HG03159 (cell line): ENCODE results near the gene AHRR.
"Not testable (repeated sequence)": the region's sequence is repeated elsewhere in the genome, so short reads cannot be mapped to it uniquely, and the experiment has no call there.

ENCODE experiments used
- ATAC-seq: cut with Tn5 transposase; IDR thresholded peaks from one replicate; pipeline ENCODE4 v1.9.1; 2021; ENCODE audit warnings: mild to moderate bottlenecking, moderate library complexity; ENCODE audit not compliant: unreplicated experiment

Gene AHRR

DNA sequence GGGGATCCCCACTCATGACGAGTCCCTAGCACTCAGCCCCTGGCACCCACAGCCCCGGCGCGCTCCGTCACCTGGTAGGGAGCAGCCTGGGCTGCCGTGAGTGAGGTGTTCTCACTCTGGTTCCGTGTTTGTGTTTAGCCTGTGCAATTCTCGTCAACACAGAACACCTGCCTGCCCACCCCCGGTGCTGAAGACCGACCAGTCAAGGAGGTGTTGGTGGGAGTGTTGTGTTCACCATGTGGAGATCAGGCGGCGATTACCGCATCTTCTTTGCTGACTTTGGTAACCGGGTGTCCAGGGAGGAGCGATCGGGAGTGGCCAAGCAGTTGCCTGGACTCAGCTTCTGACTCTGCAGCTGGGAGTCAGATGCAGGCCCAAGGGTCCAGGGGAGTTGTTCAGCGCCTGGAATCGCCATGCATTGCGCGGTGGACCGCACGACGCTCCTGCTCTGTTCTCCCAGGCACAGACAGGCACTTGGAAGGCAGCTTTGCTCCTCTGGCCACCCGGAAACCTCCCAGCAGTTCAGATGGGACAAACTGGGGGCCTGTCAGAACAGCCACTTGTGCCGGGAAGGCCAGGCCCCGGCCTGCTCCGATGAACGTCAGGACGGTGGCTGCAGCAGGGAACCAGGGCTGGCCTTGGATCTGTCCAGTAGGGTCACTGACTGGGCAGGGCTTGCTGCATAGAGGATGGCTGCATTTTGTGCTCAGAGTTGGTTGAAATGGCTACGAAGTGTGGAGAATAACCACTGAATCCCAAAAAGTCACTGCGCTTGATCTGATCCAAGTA lies 149.6 kb downstream of the AHRR start:
- ATAC-seq = no peak

GRCh38 chr5:471750-472058 lies 150.2 kb downstream of the AHRR start:
- ATAC-seq = no peak

GRCh38 chr5:472076-472655 lies 150.7 kb downstream of the AHRR start:
- peak; percentile 14 for ATAC-seq

DNA sequence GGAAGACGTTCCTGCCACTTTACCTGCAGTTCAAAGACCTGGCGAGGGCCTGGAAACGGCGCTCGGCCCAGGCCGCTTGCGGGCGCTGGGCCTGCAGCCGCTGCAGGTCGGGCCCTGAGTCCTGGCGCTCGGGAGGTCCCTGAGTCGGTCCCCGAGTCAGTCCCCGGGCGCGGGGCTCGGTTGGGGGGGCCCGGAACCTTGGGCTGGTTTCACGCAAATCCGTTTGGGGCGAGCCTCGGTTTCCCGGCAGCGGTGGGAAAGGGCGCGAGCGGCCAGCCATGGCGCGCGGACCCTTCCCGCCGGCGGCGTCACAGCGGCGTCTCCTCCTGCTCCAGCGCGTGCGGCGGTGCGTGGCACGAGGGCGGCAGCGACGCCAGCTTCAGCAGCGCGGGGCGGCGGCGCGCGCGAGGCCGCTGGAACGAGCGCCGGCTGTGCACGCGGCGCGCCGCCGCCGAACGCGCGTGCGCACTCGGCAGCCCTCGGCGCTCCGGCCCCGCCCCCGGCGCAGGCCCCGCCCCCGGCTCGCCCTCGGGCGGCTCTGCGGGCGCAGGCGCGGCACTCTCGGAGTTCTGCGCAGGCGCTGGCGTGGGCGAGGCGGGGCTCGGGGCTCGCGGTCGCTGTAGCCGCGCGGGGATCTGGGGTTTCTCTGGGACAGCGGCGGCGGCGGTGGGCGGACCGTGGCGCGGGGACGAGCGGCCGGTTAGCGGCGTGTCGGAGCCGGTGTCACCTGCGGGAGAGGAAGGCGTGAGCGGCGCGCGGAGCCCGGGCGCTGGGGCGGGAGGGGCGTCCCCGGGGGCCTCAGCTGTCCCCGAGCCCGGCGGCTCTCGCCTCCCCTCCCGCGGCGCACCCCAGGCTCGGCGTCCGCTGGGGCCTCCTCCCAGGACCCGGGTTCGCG lies 151.4 kb downstream of the AHRR start:
- peak; percentile 67 for ATAC-seq

- ATAC-seq = peak; percentile 32
Measured at GRCh38 chr5:473551-474192, 152.2 kb downstream of the AHRR start.

GRCh38 chr5:474232-474839 lies 152.8 kb downstream of the AHRR start:
- ATAC-seq = not testable (repeated sequence)

DNA sequence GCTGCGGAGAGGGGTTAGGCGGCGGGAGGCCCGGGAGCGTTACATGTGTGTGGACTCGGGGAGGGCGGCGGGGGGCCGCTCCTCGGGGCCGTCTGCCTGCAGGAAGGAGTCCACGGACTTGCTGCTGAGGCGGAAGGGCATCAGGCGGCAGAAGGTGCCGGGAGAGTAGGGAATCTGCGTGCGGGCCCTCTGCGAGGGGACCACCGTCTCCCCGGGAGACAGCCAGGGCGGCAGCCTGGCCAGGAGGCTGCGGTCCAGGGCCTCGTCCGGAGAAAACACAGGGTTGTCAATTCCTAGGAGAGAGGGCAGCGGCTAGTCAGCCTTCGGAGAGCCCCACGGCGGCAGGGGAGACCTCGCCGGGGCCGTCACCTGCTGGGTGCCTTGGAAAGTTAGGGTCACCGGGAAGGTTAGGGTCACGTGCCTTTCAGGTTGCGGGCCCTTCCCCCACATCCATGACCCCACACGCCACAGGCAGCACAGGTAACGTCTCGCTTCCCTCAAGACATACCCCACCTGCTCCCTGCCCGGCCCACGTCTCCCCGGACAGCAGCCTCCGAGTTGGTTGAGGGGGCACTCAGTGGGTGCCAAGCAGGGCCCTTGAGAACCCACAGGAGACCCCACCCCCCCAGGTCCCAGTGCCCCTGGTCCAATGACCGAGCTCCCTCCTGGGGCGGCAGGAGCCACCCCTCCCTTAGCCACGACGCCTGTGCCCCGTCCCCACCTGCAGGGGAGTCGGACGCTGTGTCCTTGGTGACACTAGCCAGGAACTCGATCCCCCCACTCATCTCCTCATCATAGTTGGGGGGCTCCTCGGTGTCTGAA lies 153.5 kb downstream of the AHRR start:
- ATAC-seq = no peak

- ATAC-seq = no peak
Measured at GRCh38 chr5:475704-476101, 154.2 kb downstream of the AHRR start.

DNA sequence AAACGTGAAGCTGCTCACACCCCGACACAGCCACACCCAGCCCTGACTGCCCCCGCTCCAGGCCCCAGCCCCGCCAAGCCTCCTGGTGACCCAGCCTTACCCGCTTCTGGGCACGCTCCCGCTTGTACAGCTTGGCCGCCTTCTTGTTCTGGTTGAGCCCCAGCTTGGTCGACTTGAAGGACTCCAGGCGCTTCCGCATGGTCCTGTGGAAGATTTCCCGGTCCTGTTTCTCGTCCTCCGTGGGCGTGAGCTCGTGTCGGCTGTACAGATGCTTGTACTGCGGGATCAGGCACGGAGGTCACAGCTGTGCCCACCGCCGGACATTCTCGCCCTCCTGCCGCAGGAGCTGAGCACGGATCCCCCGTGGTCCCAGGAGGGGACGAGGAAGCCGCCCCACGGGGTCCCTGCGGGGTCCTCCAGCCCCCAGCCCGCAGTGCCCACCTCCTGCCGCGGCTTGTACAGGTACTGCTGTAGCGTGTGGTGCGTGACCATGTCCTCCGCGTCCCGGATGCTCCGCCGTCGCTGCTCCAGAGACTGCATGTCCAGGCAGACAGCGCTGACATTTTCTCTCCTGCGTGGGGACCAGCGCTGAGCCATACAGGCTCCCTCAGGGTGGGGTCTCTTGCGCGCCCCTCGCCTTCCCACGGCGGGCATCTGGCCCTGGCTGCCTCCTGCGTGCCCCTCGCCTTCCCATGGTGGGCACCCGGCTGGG lies 154.7 kb downstream of the AHRR start:
- no peak for ATAC-seq

DNA sequence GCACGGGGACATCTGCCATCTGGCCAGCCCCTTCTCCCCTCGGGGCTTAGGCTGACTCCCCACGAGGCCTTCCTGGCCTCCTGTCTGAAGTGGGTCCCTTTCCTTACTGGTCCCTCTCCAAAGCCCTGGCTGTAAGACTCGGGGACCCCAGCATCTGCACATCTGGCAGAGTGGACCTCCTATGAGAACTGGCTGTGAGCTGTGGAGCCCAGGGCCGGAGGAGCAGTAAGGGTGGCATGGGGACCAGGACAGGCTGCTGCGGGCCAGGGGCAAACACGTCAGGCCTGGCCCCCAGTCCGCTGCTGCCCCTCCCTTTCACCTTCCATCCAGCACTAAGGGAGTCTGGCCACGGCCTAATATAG lies 155.3 kb downstream of the AHRR start:
- ATAC-seq = no peak

- ATAC-seq = no peak
Measured at GRCh38 chr5:477247-477646, 155.7 kb downstream of the AHRR start.

DNA sequence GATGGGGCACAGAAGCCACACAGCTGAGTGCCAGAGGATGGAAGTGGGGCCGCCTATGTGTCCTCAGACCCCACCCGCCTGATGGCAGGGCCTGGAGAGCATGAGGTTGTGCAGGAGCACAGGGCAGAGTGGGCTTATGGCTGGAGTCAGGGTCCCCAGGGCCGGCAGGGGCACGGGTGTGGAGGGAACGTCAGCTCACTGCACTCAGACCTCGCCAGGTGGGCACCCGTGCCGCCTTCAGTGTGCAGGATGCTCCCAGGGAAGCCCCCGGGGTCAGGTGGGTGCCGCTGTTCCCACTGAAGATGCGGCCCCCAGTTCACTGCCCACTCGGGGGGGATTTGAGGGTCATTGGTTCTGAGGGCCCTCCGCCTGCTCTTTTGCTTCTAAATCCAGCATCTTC lies 156.4 kb downstream of the AHRR start:
- no peak for ATAC-seq

DNA sequence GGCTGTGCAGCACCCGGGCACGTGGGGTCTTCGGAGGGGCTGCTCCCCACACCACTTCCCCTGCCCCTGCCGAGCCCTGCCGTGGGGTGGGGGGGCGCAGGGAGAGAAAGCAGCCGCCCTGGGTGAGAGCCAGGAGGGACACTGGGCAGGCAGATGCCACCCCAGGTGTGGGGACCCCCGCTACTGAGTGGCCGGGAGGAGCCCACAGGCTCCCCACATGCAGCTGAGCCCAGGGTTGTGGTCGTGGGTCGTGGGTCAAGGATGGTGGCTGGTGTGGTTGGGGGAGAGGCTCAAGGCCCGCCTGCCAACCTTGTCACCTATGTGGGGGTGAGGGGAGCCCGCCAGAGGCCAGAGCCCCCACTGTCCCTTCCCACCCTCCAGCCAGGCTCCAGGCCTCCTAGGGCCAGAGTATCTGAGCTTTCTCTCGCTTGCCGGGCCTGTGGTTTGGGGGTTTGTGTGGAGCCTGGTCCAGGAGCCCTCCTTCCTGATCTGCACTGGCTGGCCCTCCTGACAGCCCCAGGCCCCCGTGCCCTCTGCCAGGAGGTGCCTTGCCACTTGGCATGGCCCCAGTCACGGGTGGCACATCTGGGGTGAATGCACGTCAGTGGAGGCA lies 157.0 kb downstream of the AHRR start:
- ATAC-seq = no peak

GRCh38 chr5:478982-479535 lies 157.5 kb downstream of the AHRR start:
- no peak for ATAC-seq

DNA sequence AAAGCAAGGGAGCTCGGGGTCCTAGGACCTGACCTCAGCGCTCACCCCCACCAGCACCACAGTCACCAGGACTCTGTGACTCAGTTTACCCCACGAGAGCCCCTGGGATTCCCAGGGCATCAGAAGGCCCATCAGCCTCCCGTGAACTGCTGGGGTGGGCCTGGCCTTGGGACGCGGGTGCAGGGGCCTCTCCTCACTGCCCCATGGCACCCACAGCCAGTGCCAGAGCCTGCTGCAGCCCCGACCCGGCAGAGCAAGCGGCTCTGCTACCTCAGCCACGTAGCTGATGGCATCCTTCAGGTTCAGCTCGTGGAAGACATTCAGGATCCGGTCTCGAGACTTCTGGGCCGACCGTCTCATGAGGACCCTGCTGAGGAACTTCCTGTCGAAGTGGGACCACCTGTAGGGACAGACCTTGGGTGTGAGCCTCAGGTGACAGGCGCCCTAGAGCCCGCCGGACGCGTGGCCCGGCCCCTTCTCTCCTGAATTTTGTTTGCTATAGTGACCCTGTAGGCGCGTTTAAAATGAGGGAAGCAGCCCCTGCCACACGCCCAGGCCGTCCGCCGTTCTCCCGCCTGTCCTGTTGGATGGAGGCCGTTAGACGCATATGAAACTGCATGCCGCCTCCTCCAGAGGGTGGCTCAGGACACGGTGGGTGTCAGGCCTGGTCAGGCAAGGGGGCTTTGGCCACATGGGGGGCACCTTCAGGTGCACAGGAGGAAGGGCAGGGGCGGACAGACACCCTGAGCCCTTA lies 158.2 kb downstream of the AHRR start:
- ATAC-seq = no peak

- no peak for ATAC-seq
Measured at GRCh38 chr5:481347-481746, 159.8 kb downstream of the AHRR start.

GRCh38 chr5:482021-482420 lies 160.5 kb downstream of the AHRR start:
- no peak for ATAC-seq

DNA sequence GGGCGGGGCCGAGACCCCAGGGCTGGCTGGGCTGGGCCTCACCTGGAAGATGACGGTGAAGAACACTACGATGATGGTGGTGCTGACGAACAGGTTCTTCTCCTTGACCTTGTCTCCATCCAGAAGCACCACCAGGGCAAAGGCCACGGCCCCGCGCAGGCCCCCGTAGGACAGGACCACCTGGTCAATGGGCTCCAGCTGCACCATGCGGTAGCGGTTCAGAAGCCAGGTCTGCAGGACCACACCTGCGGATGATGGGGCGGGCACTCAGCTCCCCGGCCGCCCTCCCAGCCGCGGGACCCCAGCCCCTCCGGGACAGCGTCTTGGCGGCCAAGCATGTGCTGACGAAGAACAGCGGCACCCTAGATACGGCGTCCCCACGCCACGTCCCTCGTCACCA lies 161.0 kb downstream of the AHRR start:
- no peak for ATAC-seq
